HEK293 (cell line): ENCODE results near the gene CDK19.

Experiments
- CTCF ChIA-PET: fragments of 350-600 bp; formaldehyde crosslinking; extraction: SDS; loops from one replicate; lab custom pipeline; 2021; ENCODE audit warnings: antibody characterized with exemption; lab: Yijun Ruan, JAX
- POLR2A ChIA-PET: fragments of 300-600 bp; formaldehyde crosslinking; extraction: SDS; loops from one replicate; lab custom pipeline; 2020; ENCODE audit warnings: antibody characterized with exemption, inconsistent platforms; lab: Yijun Ruan, JAX
- H3K27ac ChIP-seq: fragments of 200-500 bp; sonication (Bioruptor generic); 2 replicates; pipeline ENCODE4 v1.5.1; 2014; ENCODE audit warnings: low read depth, low read length, control low read depth, inconsistent platforms; ENCODE audit errors: extremely low read depth
- H3K36me3 ChIP-seq, 2 experiments: fragments of 200-500 bp in 1 of 2; sonication (Bioruptor generic) in 1 of 2; 1 replicate in 1 of 2; 2 replicates in 1 of 2; pipeline ENCODE4 v1.5.1; 2014 to 2017; ENCODE audit warnings: inconsistent platforms in 2 of 2, low read length in 2 of 2; ENCODE audit not compliant: control insufficient read depth in 2 of 2, insufficient read depth in 1 of 2
- H3K4me1 ChIP-seq: fragments of 200-500 bp; sonication (Bioruptor generic); 2 replicates; pipeline ENCODE4 v1.5.1; 2014; ENCODE audit warnings: mild to moderate bottlenecking, low read length, inconsistent platforms; ENCODE audit not compliant: control insufficient read depth, insufficient read depth
- H3K4me3 ChIP-seq: 2 replicates; pipeline ENCODE4 v1.5.1; 2011; ENCODE audit warnings: low read depth, mild to moderate bottlenecking, control low read depth, low read length, moderate library complexity
- H3K9me3 ChIP-seq: fragments of 200-500 bp; sonication (Bioruptor generic); 2 replicates; pipeline ENCODE4 v1.5.1; 2014; ENCODE audit warnings: low read depth, low read length, inconsistent platforms; ENCODE audit not compliant: control insufficient read depth, insufficient read depth
- GLI2 ChIP-seq: fragments of 450-650 bp; formaldehyde crosslinking; IDR thresholded peaks from 2 replicates; pipeline ENCODE4; 2017; ENCODE audit warnings: missing biosample characterization, missing genetic modification characterization, low read depth, borderline replicate concordance
- HOXC10 ChIP-seq: sonication (generic); formaldehyde crosslinking; IDR thresholded peaks from 2 replicates; pipeline ENCODE4 v1.8.1; 2023; ENCODE audit warnings: mild to moderate bottlenecking, missing genetic modification reagents
- KLF10 ChIP-seq: fragments of 450-650 bp; IDR thresholded peaks from 2 replicates; pipeline ENCODE4 v1.5.1; 2018; ENCODE audit warnings: missing biosample characterization, mild to moderate bottlenecking, missing genetic modification characterization
- KLF8 ChIP-seq: fragments of 450-650 bp; formaldehyde crosslinking; IDR thresholded peaks from 2 replicates; pipeline ENCODE4 v1.5.1; 2016; ENCODE audit warnings: missing biosample characterization, missing genetic modification characterization
- SP2 ChIP-seq: fragments of 450-650 bp; formaldehyde crosslinking; IDR thresholded peaks from 2 replicates; pipeline ENCODE4 v1.5.1; 2016; ENCODE audit warnings: missing biosample characterization, missing genetic modification characterization
- SP7 ChIP-seq: fragments of 450-650 bp; formaldehyde crosslinking; IDR thresholded peaks from 2 replicates; pipeline ENCODE4 v1.5.1; 2016; ENCODE audit warnings: missing biosample characterization, missing genetic modification characterization
- ZNF132 ChIP-seq: fragments of 450-650 bp; formaldehyde crosslinking; IDR thresholded peaks from 2 replicates; pipeline ENCODE4 v1.5.1; 2017; ENCODE audit warnings: missing biosample characterization, missing genetic modification characterization, borderline replicate concordance
- ZNF19 ChIP-seq: fragments of 450-650 bp; formaldehyde crosslinking; IDR thresholded peaks from 2 replicates; pipeline ENCODE4; 2016; ENCODE audit warnings: missing biosample characterization, missing genetic modification characterization, low read depth
- ZNF416 ChIP-seq: fragments of 450-650 bp; formaldehyde crosslinking; IDR thresholded peaks from 2 replicates; pipeline ENCODE4 v1.5.1; 2016; ENCODE audit warnings: missing biosample characterization, missing genetic modification characterization
- ZNF548 ChIP-seq: fragments of 450-650 bp; formaldehyde crosslinking; IDR thresholded peaks from 2 replicates; pipeline ENCODE4 v1.5.1; 2016; ENCODE audit warnings: missing biosample characterization, missing genetic modification characterization
- ZNF785 ChIP-seq: fragments of 450-650 bp; formaldehyde crosslinking; IDR thresholded peaks from 2 replicates; pipeline ENCODE4 v1.5.1; 2016; ENCODE audit warnings: missing biosample characterization, missing genetic modification characterization
- TF ChIP-seq, protein P1 (sequence below): fragments of 450-650 bp; formaldehyde crosslinking; IDR thresholded peaks from 2 replicates; pipeline ENCODE4 v1.5.1; 2016; ENCODE audit warnings: missing biosample characterization, missing genetic modification characterization, borderline replicate concordance
- TF ChIP-seq, protein P2 (sequence below): fragments of 450-650 bp; formaldehyde crosslinking; IDR thresholded peaks from 2 replicates; pipeline ENCODE4 v1.5.1; 2016; ENCODE audit warnings: missing biosample characterization, missing genetic modification characterization
- TF ChIP-seq, protein P3 (sequence below): fragments of 450-650 bp; formaldehyde crosslinking; IDR thresholded peaks from 2 replicates; pipeline ENCODE4 v1.5.1; 2016; ENCODE audit warnings: missing biosample characterization, missing genetic modification characterization
- TF ChIP-seq, protein P4 (sequence below): fragments of 450-650 bp; formaldehyde crosslinking; IDR thresholded peaks from 2 replicates; pipeline ENCODE4 v1.5.1; 2016; ENCODE audit warnings: missing biosample characterization, missing genetic modification characterization
- TF ChIP-seq, protein P5 (sequence below): fragments of 450-650 bp; formaldehyde crosslinking; conservative IDR thresholded peaks from 2 replicates; pipeline ENCODE4 v1.5.1; 2016; ENCODE audit warnings: low read depth, missing biosample characterization, missing genetic modification characterization

CDK19 gene

DNA sequence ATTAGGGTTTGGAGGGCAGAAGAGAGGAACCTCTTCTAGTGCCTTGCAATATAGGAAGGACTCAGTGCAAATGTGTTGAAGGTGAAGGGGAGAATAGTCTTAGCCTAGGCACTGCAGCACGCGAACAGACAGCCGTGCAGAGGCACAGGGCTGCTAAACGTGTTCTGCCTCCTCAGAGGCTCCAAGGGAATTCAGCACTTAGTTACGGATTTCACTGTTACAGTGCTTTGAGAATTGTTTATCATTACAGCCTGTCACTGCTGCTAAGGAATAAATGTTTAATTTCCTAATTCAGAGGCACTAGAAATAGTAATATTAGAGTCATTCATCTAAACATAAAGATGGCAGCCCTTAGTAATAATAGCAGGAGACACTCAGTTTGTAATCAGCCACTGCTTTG, 222.5 kb downstream of the CDK19 start (continued):
- TF ChIP-seq, protein P1, sequence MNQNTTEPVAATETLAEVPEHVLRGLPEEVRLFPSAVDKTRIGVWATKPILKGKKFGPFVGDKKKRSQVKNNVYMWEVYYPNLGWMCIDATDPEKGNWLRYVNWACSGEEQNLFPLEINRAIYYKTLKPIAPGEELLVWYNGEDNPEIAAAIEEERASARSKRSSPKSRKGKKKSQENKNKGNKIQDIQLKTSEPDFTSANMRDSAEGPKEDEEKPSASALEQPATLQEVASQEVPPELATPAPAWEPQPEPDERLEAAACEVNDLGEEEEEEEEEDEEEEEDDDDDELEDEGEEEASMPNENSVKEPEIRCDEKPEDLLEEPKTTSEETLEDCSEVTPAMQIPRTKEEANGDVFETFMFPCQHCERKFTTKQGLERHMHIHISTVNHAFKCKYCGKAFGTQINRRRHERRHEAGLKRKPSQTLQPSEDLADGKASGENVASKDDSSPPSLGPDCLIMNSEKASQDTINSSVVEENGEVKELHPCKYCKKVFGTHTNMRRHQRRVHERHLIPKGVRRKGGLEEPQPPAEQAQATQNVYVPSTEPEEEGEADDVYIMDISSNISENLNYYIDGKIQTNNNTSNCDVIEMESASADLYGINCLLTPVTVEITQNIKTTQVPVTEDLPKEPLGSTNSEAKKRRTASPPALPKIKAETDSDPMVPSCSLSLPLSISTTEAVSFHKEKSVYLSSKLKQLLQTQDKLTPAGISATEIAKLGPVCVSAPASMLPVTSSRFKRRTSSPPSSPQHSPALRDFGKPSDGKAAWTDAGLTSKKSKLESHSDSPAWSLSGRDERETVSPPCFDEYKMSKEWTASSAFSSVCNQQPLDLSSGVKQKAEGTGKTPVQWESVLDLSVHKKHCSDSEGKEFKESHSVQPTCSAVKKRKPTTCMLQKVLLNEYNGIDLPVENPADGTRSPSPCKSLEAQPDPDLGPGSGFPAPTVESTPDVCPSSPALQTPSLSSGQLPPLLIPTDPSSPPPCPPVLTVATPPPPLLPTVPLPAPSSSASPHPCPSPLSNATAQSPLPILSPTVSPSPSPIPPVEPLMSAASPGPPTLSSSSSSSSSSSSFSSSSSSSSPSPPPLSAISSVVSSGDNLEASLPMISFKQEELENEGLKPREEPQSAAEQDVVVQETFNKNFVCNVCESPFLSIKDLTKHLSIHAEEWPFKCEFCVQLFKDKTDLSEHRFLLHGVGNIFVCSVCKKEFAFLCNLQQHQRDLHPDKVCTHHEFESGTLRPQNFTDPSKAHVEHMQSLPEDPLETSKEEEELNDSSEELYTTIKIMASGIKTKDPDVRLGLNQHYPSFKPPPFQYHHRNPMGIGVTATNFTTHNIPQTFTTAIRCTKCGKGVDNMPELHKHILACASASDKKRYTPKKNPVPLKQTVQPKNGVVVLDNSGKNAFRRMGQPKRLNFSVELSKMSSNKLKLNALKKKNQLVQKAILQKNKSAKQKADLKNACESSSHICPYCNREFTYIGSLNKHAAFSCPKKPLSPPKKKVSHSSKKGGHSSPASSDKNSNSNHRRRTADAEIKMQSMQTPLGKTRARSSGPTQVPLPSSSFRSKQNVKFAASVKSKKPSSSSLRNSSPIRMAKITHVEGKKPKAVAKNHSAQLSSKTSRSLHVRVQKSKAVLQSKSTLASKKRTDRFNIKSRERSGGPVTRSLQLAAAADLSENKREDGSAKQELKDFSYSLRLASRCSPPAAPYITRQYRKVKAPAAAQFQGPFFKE (tag by site-specific recombination) = no peak
- TF ChIP-seq ZNF132 (tag by site-specific recombination) = no peak
- TF ChIP-seq, protein P2, sequence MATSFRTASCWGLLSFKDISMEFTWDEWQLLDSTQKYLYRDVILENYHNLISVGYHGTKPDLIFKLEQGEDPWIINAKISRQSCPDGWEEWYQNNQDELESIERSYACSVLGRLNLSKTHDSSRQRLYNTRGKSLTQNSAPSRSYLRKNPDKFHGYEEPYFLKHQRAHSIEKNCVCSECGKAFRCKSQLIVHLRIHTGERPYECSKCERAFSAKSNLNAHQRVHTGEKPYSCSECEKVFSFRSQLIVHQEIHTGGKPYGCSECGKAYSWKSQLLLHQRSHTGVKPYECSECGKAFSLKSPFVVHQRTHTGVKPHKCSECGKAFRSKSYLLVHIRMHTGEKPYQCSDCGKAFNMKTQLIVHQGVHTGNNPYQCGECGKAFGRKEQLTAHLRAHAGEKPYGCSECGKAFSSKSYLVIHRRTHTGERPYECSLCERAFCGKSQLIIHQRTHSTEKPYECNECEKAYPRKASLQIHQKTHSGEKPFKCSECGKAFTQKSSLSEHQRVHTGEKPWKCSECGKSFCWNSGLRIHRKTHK (tag by site-specific recombination) = no peak
- TF ChIP-seq SP2 (tag by site-specific recombination) = no peak
- TF ChIP-seq, protein P3, sequence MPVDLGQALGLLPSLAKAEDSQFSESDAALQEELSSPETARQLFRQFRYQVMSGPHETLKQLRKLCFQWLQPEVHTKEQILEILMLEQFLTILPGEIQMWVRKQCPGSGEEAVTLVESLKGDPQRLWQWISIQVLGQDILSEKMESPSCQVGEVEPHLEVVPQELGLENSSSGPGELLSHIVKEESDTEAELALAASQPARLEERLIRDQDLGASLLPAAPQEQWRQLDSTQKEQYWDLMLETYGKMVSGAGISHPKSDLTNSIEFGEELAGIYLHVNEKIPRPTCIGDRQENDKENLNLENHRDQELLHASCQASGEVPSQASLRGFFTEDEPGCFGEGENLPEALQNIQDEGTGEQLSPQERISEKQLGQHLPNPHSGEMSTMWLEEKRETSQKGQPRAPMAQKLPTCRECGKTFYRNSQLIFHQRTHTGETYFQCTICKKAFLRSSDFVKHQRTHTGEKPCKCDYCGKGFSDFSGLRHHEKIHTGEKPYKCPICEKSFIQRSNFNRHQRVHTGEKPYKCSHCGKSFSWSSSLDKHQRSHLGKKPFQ (tag by site-specific recombination) = no peak
- TF ChIP-seq ZNF416 (tag by site-specific recombination) = no peak
- TF ChIP-seq, protein P4, sequence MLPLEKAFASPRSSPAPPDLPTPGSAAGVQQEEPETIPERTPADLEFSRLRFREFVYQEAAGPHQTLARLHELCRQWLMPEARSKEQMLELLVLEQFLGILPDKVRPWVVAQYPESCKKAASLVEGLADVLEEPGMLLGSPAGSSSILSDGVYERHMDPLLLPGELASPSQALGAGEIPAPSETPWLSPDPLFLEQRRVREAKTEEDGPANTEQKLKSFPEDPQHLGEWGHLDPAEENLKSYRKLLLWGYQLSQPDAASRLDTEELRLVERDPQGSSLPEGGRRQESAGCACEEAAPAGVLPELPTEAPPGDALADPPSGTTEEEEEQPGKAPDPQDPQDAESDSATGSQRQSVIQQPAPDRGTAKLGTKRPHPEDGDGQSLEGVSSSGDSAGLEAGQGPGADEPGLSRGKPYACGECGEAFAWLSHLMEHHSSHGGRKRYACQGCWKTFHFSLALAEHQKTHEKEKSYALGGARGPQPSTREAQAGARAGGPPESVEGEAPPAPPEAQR (tag by site-specific recombination) = no peak
- no peak for TF ChIP-seq ZNF19 (tag by site-specific recombination)

DNA sequence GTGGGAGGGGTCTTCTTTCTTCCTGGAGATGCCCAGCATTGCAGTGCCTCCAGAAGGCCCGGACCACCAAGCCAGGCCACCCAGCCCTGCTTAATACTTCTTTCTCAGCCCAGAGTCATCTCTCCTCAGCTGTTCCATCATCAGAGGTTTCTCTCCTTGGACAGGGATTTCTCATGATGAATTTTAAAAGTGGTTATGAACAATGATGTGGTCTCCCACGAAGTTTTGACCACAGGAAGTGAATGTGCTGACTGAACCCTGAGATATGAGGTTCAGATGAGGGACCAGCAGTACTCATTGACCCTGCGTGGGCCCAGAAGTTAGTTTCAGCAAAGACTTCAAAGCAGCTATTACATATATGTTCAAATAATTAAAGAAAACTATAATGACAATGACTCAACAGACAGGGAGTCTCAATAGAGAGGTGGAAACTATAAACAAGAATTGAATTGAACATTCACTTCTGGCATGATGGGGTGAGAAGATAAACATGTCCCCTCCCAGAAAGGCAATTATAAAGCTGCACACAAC, 224.4 kb downstream of the CDK19 start:
- no peak overlapping the region for H3K4me3 ChIP-seq
- no peak overlapping the region for H3K27ac ChIP-seq
- ChIA-PET POLR2A (no interaction called here), CTCF (interaction anchor here (1.2 kb wide), 1 partner anchor 11 kb away, joined by 3 read pairs; no protein-coding TSS in a partner anchor)
- no peaks in the 10 kb centered on the region for H3K9me3 ChIP-seq
- no peaks in the 10 kb centered on the region for H3K36me3 ChIP-seq
- H3K4me1 ChIP-seq = no peaks in the 10 kb centered on the region
- TF ChIP-seq, protein P5, sequence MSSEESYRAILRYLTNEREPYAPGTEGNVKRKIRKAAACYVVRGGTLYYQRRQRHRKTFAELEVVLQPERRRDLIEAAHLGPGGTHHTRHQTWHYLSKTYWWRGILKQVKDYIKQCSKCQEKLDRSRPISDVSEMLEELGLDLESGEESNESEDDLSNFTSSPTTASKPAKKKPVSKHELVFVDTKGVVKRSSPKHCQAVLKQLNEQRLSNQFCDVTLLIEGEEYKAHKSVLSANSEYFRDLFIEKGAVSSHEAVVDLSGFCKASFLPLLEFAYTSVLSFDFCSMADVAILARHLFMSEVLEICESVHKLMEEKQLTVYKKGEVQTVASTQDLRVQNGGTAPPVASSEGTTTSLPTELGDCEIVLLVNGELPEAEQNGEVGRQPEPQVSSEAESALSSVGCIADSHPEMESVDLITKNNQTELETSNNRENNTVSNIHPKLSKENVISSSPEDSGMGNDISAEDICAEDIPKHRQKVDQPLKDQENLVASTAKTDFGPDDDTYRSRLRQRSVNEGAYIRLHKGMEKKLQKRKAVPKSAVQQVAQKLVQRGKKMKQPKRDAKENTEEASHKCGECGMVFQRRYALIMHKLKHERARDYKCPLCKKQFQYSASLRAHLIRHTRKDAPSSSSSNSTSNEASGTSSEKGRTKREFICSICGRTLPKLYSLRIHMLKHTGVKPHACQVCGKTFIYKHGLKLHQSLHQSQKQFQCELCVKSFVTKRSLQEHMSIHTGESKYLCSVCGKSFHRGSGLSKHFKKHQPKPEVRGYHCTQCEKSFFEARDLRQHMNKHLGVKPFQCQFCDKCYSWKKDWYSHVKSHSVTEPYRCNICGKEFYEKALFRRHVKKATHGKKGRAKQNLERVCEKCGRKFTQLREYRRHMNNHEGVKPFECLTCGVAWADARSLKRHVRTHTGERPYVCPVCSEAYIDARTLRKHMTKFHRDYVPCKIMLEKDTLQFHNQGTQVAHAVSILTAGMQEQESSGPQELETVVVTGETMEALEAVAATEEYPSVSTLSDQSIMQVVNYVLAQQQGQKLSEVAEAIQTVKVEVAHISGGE = no peak
- TF ChIP-seq SP2 (tag by site-specific recombination) = no peak
- TF ChIP-seq SP7 (tag by site-specific recombination) = no peak
- TF ChIP-seq ZNF785 (tag by site-specific recombination) = no peak
- no peak for TF ChIP-seq HOXC10 (CRISPR knock-in tag)
- no peak for TF ChIP-seq KLF10
- TF ChIP-seq KLF8 (tag by site-specific recombination) = no peak
- no peak for TF ChIP-seq ZNF548 (tag by site-specific recombination)
- TF ChIP-seq, protein P2 (tag by site-specific recombination) = no peak
- TF ChIP-seq GLI2 (tag by site-specific recombination) = no peak
